Inflammatory macrophage treated with lipopolysaccharide for 1 hour (primary cell): ENCODE results near the gene CDA.
A peak's percentile ranks its signal among the peaks of the same experiment; 100 is the strongest.

ENCODE experiments used
- DNase-seq, 2 donors: peaks; one replicate each; pipeline ENCODE4 v3.0.0-alpha.2; 2020 to 2022

CDA gene

GRCh38 chr1:20588634-20589225 lies at the start of gene CDA:
TSS of gene CDA (plus strand) at chr1:20589097. CDS start at chr1:20589130, 33 bp downstream.
- peak; percentile 67 to 85 for DNase-seq

- no peak for DNase-seq
Observed at GRCh38 chr1:20540281-20540680, 48.6 kb upstream of the CDA start.

- no peak for DNase-seq
Observed at GRCh38 chr1:20546637-20547036, 42.3 kb upstream of the CDA start.

GRCh38 chr1:20551161-20551560 lies 37.7 kb upstream of the CDA start:
- DNase-seq, result no peak

- no peak for DNase-seq
Observed at GRCh38 chr1:20551945-20552727, 36.8 kb upstream of the CDA start, which contains the start of gene FAM43B. TSS of gene FAM43B (plus strand) at chr1:20552573. CDS start at chr1:20552974, 401 bp downstream.

GRCh38 chr1:20552728-20553445 lies 36.0 kb upstream of the CDA start:
- no peak for DNase-seq

GRCh38 chr1:20555025-20555757 lies 33.7 kb upstream of the CDA start:
- no peak for DNase-seq

GRCh38 chr1:20555758-20556120 lies 33.2 kb upstream of the CDA start:
- DNase-seq, result no peak

- DNase-seq, result peak in 1 of 2 donors; percentile 20
Observed at GRCh38 chr1:20558191-20558590, 30.7 kb upstream of the CDA start.

- no peak for DNase-seq
Observed at GRCh38 chr1:20560966-20561365, 27.9 kb upstream of the CDA start.

- DNase-seq, result no peak
Observed at GRCh38 chr1:20565234-20565633, 23.7 kb upstream of the CDA start.

GRCh38 chr1:20569523-20570098 lies 19.3 kb upstream of the CDA start:
- no peak for DNase-seq

GRCh38 chr1:20571427-20571826 lies 17.5 kb upstream of the CDA start:
- no peak for DNase-seq

GRCh38 chr1:20573987-20574386 lies 14.9 kb upstream of the CDA start:
- DNase-seq, result no peak

- peak; percentile 81 to 99 for DNase-seq
Observed at GRCh38 chr1:20574686-20575540, 14.0 kb upstream of the CDA start.

GRCh38 chr1:20575541-20576336 lies 13.2 kb upstream of the CDA start:
- DNase-seq, result peak; percentile 27 to 66

GRCh38 chr1:20578062-20578461 lies 10.8 kb upstream of the CDA start:
- no peak for DNase-seq

- no peak for DNase-seq
Observed at GRCh38 chr1:20578721-20579395, 10.0 kb upstream of the CDA start.

- DNase-seq, result peak; percentile 58 to 70
Observed at GRCh38 chr1:20584890-20585289, 4.0 kb upstream of the CDA start.

GRCh38 chr1:20586953-20587660 lies 1.8 kb upstream of the CDA start:
- DNase-seq, result peak; percentile 41 to 54
